ENCODE data around the gene ZNF205. TPM values are rescaled to one million over a fixed set of nuclear protein-coding genes. Genes with fewer than 3 reads are reported as not detected.

Gene ZNF205
- polyA plus RNA-seq, 1 of the 3 experiments (the other 2 are of a cell fraction): 9.7 TPM

DNA sequence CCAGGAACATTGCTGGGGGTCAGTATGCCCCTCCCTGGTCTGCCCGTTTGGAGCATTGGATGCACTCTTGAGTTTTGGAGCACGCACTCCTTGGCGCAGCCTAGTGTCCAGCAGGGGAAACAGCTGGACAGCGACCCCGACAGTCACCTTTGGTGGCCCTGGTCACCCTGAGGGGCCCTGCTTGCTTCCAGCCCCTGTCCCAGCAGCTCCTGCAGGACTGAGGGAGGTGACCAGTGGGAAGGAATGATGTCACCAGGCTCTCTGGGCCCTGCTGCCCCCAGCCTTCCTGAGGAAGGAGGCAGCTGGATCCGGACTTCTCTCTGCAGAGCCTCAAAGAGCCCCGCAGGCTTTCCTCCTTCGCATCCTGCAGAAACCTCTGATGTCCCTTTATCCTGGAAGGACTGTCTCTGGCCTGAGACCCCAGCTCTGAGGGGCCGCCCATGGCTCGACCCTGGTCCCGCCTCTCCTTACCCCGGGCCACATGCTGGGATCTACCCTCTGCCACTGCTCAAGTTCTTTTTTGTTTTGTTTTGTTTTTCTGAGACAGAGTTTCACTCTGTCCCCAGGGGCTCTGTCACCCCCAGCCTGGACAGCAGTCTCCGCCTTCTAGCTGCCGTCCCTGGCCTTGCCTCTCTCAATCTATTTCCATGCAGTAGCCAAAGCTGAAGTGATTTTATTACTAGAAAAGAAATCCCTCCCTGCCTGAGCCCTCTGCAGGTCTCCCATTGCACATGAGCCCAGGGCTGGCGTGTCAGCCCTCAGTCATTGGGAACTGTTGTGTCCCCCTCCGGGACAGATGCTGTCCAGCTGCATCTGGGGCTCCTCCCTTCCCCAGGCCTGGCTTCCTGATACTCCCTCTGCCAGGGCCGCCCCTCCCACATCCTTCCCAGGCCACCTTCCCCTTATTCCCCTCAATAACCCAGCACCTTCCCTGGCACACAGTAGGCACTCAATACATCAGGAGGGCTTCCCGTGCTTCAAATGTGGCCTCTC lies 24.8 kb upstream of the ZNF205 start:
- POLR2A ChIA-PET: no interaction called here

More for the DNA sequence above, 24.8 kb upstream of the ZNF205 start:
- H3K4me3 ChIP-seq (ENCODE audit: low read depth in 2 of 2, low read length in 1 of 2): no peak overlapping the region
- no peak for TF ChIP-seq FOXJ3 (CRISPR knock-in tag; IDR thresholded peaks at IDR 0.05)
- no peak for TF ChIP-seq RXRA (IDR thresholded peaks at IDR 0.05; ENCODE audit: borderline replicate concordance, low read depth)
- no peak for TF ChIP-seq GABPA (IDR thresholded peaks at IDR 0.05; ENCODE audit: low read depth)
- TF ChIP-seq TEAD4 (IDR thresholded peaks at IDR 0.05; ENCODE audit: borderline replicate concordance, insufficient read depth): no peak
- TF ChIP-seq REST (IDR thresholded peaks at IDR 0.05; ENCODE audit: low read depth, low read length): peak; percentile 75; the same call in 1 of the 2 replicates
- TF ChIP-seq ZBTB33 (IDR thresholded peaks at IDR 0.05; ENCODE audit: borderline replicate concordance, low read depth): no peak
- TF ChIP-seq NFIC (IDR thresholded peaks at IDR 0.05; ENCODE audit: borderline replicate concordance): no peak
- TF ChIP-seq, protein P1, sequence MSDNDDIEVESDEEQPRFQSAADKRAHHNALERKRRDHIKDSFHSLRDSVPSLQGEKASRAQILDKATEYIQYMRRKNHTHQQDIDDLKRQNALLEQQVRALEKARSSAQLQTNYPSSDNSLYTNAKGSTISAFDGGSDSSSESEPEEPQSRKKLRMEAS (IDR thresholded peaks at IDR 0.05; ENCODE audit: low read depth): no peak
- no peak for TF ChIP-seq SIN3A (IDR thresholded peaks at IDR 0.05; ENCODE audit: borderline replicate concordance, low read depth, low read length)
- TF ChIP-seq USF2 (IDR thresholded peaks at IDR 0.05; ENCODE audit: borderline replicate concordance, low read depth, low read length): no peak
- TF ChIP-seq, protein P2, sequence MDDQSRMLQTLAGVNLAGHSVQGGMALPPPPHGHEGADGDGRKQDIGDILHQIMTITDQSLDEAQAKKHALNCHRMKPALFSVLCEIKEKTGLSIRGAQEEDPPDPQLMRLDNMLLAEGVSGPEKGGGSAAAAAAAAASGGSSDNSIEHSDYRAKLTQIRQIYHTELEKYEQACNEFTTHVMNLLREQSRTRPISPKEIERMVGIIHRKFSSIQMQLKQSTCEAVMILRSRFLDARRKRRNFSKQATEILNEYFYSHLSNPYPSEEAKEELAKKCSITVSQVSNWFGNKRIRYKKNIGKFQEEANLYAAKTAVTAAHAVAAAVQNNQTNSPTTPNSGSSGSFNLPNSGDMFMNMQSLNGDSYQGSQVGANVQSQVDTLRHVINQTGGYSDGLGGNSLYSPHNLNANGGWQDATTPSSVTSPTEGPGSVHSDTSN (IDR thresholded peaks at IDR 0.05): no peak
- peak; percentile 29; the same call in 1 of the 2 replicates for TF ChIP-seq SMC3 (IDR thresholded peaks at IDR 0.05; ENCODE audit: low read depth, low read length)
- TF ChIP-seq TAF1 (IDR thresholded peaks at IDR 0.05; ENCODE audit: borderline replicate concordance, low read depth, low read length): no peak
- H3K9me3 ChIP-seq: no peaks in the 10 kb centered on the region
- CTCF ChIA-PET: interaction anchor here (0.6 to 3.9 kb wide), 13 partner anchors 9 to 384 kb away, joined by 3 to 25 read pairs (median 3); no protein-coding TSS in a partner anchor
- no peak overlapping the region for H2AFZ ChIP-seq (ENCODE audit: low read depth)
- no peak overlapping the region for H3K27ac ChIP-seq (ENCODE audit: low read depth in 2 of 2, low read length in 1 of 2)
- no peaks in the 10 kb centered on the region for H4K20me1 ChIP-seq (ENCODE audit: insufficient read depth)
- no peaks in the 10 kb centered on the region for H3K79me2 ChIP-seq (ENCODE audit: insufficient read depth)
- H3K4me2 ChIP-seq: no peak overlapping the region
- no peaks in the 10 kb centered on the region for H3K9me2 ChIP-seq
- 58% methylated on average over 13 of the region's 18 CpGs for WGBS (ENCODE audit: low lambda C conversion rate)
- no peak for DNase-seq
- no peaks in the 10 kb centered on the region for H3F3A ChIP-seq (replicated peaks; ENCODE audit: insufficient read depth)
- H3K36me3 ChIP-seq (replicated peaks in 1 of 2; ENCODE audit: control insufficient read depth in 1 of 2, insufficient read depth in 2 of 2, low read length in 1 of 2): no peaks in the 10 kb centered on the region
- H3K4me1 ChIP-seq (ENCODE audit: control insufficient read depth in 1 of 2, insufficient read depth in 2 of 2, low read depth in 1 of 2, low read length in 1 of 2): no peaks in the 10 kb centered on the region; a peak in 1 of 4 replicates
- no peak overlapping the region for H3K9ac ChIP-seq
- H3K27me3 ChIP-seq (ENCODE audit: insufficient read depth): peaks cover 58% of the 10 kb centered on the region

All from SK-N-SH (cell line).